AG10803 (cell line): ENCODE results near the gene JAKMIP2.

Source experiments
- DNase-seq: peaks from one replicate; pipeline ENCODE4 v3.0.0; 2010; ENCODE audit warnings: low read depth
- H3K4me3 ChIP-seq: 2 replicates; pipeline ENCODE4 v1.5.1; 2011; ENCODE audit warnings: mild to moderate bottlenecking, low read length, control low read depth
- CTCF ChIP-seq: conservative IDR thresholded peaks from 2 replicates; pipeline ENCODE4 v1.5.1; 2011; ENCODE audit warnings: mild to moderate bottlenecking, low read length, control low read depth, inconsistent platforms

The JAKMIP2 gene

DNA sequence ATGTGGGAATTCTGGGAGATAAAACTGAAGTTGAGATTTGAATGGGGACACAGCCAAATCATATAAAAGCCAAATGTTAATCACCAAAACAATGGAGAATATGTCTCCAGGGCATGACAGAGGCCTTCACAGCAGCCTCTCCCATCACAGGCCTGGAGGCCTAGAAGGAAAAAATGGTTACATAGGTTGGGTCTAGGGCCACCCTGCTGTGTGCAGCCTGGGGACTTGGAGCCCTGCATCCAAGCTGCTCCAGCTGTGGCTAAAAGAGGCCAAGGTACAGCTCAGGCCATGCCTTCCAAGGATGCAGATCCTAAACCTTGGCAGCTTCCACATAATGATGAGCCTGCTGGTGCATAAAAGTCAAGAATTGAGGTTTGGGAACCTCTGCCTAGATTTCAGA, 85.1 kb downstream of the JAKMIP2 start:
- DNase-seq = no peak
- H3K4me3 ChIP-seq = no peak overlapping the region

DNA sequence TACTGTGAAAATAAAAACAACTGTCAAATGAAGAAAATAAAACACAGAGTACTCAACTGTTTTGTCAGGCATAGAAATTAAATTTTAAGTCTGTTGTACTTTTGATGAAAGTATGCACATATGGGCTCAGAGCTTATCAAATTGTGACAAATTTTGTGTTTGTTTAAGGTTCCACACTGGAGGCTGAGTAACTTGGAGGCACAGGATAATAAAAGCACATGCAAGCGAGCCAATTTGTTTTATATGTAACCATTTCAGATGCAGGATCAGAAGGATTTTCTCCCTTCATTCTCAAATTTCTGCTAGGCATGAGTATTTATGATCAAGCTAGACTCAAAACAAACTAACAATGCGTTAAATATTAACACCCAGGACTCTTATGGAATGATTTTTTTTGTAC, 87.8 kb downstream of the JAKMIP2 start:
- DNase-seq = no peak

More for the DNA sequence above, 85.1 kb downstream of the JAKMIP2 start:
- TF ChIP-seq CTCF = no peak

DNA sequence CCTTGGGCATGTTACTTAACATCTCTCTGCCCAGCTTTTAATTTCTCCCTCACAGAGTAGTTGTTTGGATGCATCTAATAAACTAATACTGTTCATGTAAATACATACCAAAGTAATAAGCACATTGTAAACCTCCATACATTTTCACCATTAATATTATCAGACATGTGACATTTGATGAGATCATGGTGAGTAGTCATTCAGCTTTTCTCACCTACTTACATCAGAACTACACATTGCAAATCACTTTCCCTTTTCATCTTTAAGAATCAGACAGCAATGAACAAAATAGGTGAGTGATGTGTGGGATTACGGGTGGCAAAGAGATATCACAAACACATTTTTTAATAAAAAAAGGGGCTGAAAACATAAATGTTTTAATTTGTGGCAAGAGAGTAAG, 89.3 kb downstream of the JAKMIP2 start:
- no peak for TF ChIP-seq CTCF
- no peak overlapping the region for H3K4me3 ChIP-seq
- no peak for DNase-seq

More for the DNA sequence above, 87.8 kb downstream of the JAKMIP2 start:
- no peak overlapping the region for H3K4me3 ChIP-seq
- TF ChIP-seq CTCF = no peak

DNA sequence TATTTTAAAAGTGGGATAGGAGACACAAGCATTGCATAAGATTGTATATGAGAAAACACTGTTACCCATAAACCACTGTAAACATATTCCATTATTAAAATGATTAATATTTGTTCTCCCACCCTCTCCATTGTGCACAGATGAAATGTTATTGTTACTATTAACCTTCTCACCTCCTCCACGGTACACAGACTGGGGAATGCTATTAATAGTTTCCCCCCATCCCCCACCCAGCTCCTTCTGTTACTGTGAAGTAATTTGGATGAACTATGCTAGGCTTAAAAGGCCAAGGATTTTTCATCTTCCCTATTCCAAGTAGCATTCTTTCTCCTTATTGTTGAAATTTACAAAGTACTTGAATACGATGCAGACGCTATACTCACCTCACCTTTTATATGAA, 91.4 kb downstream of the JAKMIP2 start:
- no peak for TF ChIP-seq CTCF
- no peak for DNase-seq
- H3K4me3 ChIP-seq = no peak overlapping the region

DNA sequence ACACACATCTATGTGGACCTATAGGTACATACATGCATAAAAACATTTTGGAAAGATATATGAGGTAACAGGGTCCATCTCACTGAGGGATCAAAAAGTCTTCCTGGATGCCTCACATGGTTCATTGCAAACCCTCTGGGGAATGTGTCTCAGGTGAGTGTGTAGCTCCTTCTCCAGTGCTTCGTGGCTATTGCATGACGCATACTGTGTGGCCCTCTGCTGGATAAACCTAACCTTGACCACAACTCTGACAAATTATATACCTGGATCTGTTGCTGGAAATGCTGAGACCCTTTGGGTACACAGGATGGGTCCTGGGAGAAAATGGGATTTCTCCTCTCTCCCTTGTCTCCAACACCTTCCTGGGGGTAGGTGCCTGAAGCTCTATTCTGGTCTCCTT, 91.9 kb downstream of the JAKMIP2 start:
- no peak for TF ChIP-seq CTCF
- DNase-seq = no peak
- H3K4me3 ChIP-seq = no peak overlapping the region

DNA sequence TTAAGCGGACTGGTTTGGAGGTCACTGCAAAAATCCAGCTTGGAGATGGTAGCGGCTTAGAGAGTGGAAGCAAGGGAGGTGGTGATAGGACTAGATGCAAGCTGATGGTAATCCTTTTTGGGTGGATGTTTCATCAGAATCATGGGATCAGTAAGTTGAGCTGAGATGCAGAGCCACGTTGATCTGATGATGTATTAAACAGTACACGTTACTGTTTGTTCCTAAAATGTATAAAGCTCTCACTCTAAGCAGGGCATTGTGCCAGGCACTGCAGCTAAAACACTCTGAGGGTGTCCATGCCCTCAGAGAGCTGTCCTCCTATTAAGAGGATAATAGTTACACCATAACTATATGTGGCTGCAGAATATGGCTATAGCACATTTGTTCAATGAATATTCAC, 93.1 kb downstream of the JAKMIP2 start:
- no peak for TF ChIP-seq CTCF
- no peak overlapping the region for H3K4me3 ChIP-seq
- no peak for DNase-seq

DNA sequence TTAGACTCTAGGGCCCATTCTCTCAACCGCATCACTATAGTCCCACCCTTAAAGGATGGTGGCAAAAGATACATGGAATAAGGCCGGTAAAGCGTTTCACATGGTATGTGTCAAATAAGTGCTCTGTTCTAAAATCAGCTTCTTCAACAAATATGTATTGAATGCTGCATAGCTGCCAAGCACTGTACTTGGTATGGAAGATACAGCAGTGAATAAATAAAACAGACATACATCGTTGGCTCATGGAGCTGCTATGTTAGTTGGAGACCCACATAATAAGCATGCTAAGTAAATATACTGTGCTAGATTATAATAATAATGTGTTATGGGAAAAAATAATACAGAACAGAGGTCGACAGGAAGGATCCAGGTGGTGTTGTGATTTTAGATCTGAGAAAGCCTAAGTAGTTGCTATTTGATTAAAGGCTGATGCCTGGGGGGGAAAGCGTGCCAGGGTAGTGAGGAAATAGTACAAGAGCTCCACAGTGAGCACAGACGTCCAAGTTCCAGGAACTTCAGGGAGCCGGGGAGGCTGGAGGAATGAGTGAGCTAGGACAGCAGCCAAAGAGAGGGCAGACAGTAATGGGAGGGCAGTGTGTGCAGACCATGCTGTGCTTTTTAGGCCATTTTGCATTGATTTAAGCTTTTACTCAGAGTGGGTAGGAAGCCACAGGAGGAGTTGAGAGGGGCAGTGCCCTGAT, 93.7 kb downstream of the JAKMIP2 start:
- DNase-seq = no peak
- TF ChIP-seq CTCF = no peak
- H3K4me3 ChIP-seq = no peak overlapping the region
